Head of caudate nucleus (tissue), 42 donors: Measurements from ENCODE around the gene EXOC4.

Experiments
- DNase-seq, 42 donors: peaks; one replicate each; pipeline versions ENCODE4 v3.0.0 to v3.0.0-alpha.2; 2020 to 2021; ENCODE audit warnings: mixed read lengths in 7 of 42
- intact Hi-C: fragments of 100-400 bp; cut with DNase I; formaldehyde crosslinking; loops from one replicate; pipeline ENCODE4 v1.15.0; 2022

Gene EXOC4

DNA sequence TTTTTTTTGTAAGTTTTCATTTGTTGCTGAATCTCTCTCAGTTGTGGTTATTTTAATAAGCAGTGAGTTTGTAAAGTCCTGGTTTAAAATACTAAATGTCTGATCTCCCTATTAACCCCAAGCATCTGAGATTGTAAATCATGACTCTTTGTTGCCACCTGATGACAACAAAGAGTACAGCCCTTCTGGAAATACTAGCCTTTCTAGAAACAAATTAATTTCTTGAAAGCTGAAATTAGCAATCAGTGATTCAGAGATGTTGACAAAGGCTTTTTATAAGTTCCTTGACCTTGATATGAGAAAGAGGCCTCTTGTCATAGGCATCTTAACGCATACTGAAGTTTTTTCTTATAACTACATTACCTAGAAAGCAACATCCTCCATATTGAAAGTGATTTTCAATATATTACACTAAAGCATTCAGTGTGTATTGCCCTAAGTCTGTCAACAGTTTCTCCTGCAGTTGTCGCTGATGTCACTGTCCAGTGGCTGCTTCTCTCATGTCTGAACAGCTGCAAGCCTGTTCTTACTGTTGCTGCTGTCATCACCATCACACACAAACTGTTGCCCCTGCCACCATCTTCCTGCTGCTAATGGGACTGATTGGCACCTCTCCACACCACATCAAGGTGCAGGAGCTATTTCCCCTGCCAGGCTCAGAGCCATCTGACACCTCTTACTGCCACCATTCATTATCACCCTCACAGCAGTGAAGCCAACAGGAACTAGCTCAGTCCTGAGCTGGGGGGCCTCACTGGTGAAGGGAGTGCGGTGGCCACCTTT, 779.1 kb downstream of the EXOC4 start:
- intact Hi-C loops = no loop called here
- DNase-seq = no peak

DNA sequence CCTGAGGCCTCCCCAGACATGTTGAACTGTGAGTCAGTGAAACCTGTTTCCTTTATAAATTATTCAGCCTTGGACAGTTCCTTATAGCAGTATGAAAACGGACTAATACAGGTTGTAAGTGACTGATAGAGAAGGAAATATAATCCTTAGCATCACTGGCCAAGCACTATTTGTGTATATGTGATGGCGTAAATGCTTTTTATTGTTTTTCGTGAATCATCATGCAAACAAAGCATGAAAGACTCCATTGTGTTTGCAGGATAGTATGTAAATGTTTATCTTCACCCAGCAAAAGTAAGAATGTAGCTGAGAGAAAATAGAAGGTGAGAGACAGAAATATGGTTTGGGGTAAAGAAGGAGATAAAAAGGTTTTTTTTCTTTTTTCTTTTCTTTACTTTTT, 781.8 kb downstream of the EXOC4 start:
- intact Hi-C loops = no loop called here
- DNase-seq = no peak

DNA sequence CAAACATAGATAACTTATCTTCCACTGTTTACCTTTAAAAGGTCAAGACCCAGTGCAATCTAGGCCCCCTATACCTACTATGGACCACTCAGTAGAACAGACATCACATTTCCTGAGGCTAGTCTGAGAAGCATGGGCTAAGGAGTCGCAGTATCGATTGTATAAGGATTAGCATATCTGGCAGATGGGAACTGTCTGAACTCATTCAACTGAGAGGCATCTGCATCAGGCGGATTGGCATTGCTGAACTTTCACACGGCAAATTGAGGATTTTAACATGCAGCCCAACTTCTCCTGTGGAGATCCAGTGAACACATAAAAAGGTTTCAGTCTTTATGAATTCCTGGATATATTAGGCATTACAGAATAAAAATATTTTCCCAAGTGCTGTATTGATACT, 785.1 kb downstream of the EXOC4 start:
- no peak for DNase-seq
- intact Hi-C loops = no loop called here

DNA sequence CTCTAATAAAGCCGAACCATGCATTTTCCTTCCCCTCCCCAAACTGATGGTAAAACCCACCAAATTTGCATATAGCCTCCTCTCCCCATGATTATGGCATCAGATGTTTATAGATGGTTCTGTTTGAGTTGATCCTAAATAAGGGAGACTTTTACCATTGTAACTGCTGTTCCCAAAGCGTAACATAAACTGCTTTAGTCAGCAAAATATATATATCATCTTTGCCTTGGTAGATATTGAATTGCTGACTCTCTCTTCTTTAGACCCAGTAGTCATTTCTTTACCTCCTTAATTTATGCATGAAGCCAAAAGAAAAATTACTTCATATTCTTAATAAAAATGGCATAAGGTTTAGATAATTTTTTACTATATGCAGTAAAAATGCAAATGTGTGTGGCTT, 788.1 kb downstream of the EXOC4 start:
- intact Hi-C loops = no loop called here
- no peak for DNase-seq

DNA sequence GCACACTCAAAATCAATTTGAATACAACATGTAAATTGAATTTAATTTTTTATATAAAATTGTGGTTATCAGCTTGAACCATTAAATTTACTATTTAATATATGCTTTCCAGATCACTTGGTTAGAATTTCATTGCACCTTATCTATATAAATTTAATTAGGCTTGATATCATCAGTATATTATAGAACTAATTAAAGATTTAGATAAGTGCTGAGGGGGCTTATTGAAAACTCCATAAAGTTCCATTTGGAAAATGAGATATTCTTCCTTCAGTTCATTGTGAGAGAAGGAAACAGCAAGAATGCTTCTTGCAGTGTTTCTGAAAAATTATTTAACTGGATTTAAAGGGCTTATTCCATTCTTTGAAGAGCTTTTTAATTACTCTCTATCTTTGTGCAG, 788.6 kb downstream of the EXOC4 start:
- intact Hi-C loops = no loop called here
- DNase-seq = no peak

DNA sequence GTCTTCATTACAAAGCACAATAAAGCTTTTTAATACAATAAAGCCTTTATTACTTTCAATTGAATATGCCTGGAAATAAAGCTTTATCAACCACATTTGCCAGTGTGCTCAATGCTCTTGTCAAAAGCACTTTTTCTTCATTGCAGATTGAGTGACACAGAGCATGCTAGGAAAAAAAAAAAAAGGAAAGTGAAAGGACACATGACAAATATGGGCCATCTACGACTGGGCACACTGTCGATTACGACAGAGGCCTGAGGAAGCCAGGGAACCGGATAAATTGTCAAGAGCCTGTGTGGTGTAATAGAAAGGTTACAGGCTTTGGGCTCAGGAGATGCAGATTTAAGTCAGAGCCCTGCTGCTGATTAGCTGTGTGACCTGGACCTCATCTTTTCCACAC, 789.4 kb downstream of the EXOC4 start:
- intact Hi-C loops = no loop called here

DNA sequence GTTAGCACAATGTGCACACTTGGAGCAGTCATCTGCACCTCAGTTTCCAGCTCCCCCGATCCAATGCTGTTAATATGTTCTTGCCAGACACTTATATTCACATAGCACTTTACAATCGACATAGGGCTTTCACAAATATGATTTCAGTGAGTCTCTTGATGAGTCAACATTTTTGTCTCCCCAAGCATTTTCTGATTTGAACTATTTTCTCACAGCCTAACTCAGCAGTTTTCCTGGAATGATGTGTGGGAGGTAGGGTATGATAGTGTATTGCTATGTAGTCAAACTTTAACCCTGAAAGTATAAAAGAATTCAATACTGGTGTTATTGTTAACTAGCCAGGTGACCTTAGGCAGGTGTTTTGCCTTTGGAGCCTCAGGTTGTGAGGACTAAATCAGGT, 791.8 kb downstream of the EXOC4 start:
- DNase-seq = peak in 3 of 42 donors; percentile 16 to 21 (median 16)
- intact Hi-C loops = no loop called here

More for the DNA sequence above, 789.4 kb downstream of the EXOC4 start:
- DNase-seq = no peak

DNA sequence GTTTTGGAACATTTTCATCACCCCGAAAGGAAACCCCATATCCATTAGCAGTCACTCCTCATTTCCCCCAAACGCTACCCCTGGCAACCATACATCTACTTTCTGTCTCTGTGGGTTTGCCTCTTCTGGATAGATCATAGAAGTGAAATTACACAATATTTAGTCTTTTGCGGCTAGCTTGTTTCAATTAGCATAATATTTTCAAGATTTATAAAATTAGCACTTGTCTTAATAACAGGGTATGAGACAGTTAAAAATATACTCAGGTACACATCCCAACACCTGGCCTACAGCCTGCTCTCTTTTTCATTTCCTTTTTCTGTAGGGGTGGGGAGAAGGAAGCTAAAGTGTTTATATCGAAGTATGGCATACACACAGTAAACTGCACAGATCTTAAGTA, 792.8 kb downstream of the EXOC4 start:
- no peak for DNase-seq
- intact Hi-C loops = no loop called here

DNA sequence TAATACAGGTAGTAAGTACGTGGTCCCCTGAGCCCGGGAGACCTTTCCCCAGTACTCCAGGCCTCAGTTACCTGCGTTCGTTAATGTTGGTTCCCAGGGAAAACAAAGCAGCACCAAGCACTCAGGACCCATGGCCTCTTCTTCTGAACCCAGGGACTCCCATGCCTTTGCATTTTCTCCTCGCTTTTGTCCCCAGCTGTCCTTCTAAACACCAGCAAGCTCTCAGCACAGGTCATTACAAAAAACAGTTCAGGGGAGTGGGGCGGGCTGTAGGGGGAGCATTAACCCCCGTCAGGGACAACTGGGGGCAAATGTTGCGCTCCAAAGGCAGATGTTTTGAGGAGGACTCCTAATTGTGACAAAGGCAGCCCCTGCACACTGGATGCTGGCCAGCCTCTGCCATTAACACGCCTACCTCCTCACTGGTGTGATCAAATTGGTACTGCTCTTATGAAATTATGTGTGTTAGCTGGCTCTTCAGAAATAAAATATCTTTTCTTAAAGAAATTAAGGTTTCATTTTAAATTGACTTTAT, 793.8 kb downstream of the EXOC4 start:
- DNase-seq = no peak
- intact Hi-C loops = no loop called here

DNA sequence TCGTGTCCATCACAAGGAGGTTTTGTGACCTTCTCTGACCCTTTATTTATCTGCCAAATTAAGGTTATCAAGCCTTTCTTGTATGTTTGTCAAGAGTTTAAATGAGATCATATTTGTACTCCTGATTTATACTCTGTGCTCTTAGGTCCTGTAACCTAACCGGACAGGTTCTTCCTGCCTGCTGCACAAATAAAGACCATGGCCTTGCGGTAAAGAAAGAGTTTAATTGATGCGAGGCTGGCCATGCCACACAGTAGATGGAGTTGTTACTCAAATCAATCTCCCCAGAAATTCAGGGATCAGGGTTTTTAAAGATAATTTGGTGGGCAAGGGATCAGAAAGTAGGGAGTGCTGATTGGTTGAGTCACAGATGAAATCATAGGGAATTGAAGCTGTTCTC, 794.8 kb downstream of the EXOC4 start:
- DNase-seq = no peak
- intact Hi-C loops = no loop called here

DNA sequence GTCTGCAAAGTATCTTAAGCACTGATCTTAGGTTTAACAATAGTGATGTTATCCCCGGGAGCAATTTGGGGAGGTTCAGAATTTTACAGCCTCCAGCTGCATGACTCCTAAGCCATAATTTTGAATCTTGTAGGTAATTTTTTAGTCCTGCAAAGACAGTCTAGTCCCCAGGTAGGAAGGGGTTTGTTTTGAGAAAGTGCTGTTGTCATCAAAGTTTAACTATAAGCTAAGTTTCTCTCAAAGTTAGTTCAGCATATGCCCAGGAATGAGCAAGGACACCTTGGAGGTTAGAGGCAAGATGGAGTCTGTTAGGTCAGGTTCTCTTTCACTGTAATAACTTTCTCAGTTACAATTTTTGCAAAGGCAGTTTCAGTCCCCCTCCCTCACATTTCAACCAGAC, 795.3 kb downstream of the EXOC4 start:
- no peak for DNase-seq
- intact Hi-C loops = no loop called here

DNA sequence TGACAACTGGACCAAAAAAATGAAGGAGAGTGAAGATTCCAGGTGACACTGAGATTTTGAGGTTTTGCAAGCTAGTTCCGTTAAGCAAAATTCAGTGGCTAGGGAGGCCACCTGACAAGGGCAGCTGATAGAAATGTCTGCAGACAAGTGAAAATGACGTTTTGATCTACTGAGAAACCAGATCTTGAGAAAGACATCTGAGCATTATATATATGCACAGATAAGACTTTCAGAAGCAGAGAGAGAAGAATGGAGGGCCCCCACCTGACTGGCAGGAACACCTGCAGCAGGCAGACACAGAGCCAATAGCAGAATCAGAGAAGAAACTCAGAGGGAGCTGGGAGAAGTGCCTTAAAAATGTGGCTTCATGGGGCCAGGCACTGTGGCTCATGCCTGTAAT, 798.1 kb downstream of the EXOC4 start:
- intact Hi-C loops = no loop called here
- no peak for DNase-seq

DNA sequence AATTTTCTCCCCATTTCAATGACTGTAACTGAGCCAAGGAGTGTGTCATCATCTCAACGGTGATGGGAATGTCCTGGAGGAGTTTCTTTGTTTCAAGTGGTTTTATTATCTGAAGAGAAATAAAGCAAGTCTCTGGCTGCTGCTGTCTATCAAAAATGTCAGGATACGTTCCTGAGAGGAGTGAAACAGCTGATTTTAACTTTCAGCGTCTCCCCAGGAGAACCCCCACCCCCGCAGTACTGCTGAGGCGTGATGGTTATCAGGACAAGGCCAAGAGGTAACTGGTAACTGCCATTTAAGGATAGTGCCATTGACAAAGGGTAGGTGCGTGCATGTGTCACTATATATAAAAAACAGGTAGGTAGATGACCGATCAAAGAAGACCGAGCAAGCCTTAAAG, 803.9 kb downstream of the EXOC4 start:
- DNase-seq = peak in 5 of 42 donors; percentile 4 to 46 (median 9)
- intact Hi-C loops = no loop called here

DNA sequence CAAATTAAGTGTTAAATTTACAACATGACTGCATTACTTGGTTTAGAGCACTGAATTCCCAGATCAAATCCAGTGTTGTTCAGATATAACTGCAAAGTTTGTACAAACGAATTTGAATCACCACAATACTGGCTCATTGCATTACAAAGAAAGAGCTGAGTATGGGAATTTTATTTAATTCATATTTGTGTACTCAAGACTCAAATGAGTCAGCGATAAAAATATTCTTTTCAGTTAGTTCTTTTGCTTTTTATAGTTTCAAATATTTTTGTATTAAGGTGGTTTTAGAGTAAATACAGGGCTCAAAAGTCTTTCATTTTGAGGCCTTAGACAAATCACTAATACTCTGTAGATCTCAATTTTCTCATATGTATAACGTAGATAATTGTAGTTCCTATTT, 805.6 kb downstream of the EXOC4 start:
- intact Hi-C loops = no loop called here
- no peak for DNase-seq

DNA sequence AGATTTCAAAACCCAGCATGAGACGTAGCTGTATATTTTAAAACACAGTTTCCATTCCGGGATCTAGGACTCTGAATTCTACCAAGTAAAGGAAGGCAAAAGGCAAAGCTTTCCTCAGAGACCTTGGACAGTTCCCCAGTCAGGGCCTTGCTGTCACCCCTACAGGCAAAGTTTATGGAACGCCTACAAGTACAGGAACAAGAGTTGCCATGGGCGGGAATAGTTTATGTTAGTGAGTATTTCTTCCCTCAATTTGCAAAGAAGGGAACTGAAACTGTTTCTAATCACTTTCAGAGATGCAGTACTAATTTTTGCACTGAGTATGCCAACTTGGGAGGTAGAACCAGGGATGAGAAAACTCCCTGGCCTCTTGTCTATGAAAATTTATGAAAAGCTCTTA, 806.1 kb downstream of the EXOC4 start:
- DNase-seq = no peak
- intact Hi-C loops = no loop called here

DNA sequence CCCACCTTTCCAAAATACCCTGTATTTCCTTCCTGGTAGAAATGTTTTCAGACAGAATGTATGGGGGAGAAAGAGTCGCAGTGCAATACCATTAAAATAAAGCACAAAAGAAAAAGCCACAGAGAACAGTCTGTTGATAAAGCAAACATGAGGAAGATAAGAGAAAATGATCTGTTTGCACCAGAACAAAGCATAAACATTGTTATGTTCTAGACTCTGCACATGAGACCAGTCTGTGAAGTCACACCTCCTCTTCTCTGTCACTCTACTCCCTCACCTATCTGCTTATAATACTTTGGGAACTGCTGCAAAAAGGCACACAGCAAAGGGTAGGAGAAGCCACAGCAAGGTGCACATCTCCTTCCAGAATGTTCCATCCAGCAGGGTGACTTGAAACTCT, 807.0 kb downstream of the EXOC4 start:
- DNase-seq = no peak
- intact Hi-C loops = no loop called here

DNA sequence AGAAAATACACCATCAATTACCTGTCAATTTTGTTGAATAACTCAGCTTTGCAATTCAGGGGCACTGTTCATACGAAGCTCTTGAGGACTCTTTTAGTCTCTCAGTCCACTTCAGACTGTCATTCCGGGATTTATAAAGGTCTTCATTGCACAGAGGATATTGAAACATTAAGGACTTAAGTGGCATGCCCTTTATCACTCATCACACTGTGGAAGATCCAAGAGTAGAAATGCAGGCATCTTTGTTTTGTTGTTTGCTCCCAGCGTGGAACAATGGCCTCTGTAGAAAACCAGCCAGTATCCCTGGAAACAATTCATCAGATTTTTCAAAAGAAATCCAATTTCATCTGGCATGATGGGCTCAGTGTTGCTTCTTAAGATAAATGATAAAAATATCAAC, 808.0 kb downstream of the EXOC4 start:
- intact Hi-C loops = no loop called here

DNA sequence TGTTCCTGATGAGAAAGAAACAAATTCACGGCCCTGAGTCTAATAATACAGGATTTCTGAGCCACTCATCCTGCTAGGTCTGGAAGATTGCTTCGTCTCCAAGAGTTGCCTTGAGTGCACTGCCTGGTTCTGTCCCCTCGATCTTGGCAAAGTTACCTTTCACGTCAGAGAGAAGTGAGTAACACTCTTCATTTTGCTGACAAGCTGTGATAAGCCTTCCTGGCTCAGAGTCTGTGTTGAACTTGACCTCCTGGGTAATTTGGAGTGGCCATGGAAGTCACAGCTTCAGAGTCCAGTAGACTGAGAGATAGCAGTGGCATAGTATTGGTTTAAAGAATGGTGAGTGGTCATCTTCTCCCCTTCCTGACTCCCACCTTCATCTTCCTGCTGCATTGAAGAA, 809.6 kb downstream of the EXOC4 start:
- DNase-seq = no peak
- intact Hi-C loops = no loop called here

More for the DNA sequence above, 808.0 kb downstream of the EXOC4 start:
- no peak for DNase-seq

DNA sequence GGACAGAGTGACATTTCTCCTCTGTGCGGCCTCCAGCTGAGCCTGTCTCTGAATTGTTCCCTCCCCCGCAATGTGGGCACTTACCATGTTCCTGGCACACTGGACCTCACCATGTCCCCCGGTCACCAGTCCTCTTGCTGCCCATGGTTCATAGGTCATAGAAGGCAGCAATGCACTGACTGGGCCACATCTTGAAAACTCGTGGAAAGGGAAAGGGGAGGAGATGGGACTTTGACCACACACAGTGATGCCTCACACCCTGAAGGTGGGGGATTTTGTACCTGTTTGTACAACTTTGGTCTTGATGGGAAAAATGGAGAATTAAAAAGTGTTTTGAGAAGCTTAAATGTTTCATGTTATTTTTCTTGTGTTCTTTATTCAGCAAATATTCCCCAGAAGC, 812.5 kb downstream of the EXOC4 start:
- intact Hi-C loops = no loop called here
- no peak for DNase-seq

DNA sequence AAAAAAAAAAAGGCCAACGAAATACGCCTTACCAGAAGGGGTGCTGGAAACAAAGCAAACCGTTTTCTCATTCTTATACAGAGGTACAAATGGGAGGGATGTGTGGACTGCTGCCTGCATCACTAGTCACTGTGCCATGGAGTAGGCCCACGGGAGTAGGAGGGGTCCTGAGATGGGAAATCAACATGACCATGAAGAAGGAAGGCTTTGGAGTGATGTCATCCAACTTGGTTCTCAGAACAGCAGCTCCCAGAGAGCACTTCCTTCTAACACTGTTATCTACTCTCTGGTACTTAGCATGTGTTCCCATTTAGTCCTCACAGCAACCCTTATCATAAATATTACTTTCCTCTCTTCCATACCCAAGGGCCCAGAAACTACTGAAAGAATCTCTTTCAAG, 814.3 kb downstream of the EXOC4 start:
- intact Hi-C loops = no loop called here
- DNase-seq = no peak

DNA sequence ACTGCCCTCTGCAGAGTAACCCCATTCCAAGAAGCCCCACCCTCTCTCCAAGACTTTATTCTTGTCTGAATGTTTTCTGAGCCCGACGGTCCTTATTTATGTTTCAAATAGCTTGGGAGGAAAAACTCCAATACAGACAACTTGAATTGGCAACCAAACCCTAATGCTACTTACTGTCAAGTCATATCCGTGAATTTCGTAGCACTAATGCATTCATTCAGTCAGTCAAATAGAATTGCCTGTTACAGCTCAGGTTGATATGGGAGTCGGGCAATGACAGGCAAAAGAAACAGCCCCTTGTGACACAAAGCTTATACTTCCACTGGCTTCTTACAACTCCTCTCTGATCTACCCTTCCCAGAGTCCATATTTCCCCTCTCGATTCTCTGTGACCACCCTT, 815.8 kb downstream of the EXOC4 start:
- intact Hi-C loops = no loop called here
- no peak for DNase-seq
